Measurements from ENCODE around the gene PRKAR2B.

The PRKAR2B gene

GRCh38 chr7:107206136-107206535 lies 161.6 kb downstream of the PRKAR2B start:
- no peaks in the 10 kb centered on the region for H3K4me1 ChIP-seq (ENCODE audit: low read length)
- H3K27me3 ChIP-seq (ENCODE audit: low read depth, low read length): no peaks in the 10 kb centered on the region
- no peaks in the 10 kb centered on the region for H3K9me3 ChIP-seq (ENCODE audit: insufficient read depth, low read length)
- H3K27ac ChIP-seq (ENCODE audit: low read length): no peak overlapping the region
- no peak overlapping the region for H2AFZ ChIP-seq (ENCODE audit: low read depth, low read length)
- H3K4me2 ChIP-seq (ENCODE audit: low read length): no peak overlapping the region
- no peak overlapping the region for H3K4me3 ChIP-seq (ENCODE audit: low read length)
- H3K79me2 ChIP-seq (ENCODE audit: low read length): no peaks in the 10 kb centered on the region
- H3K36me3 ChIP-seq (replicated peaks; ENCODE audit: low read depth, low read length): peaks cover 35% of the 10 kb centered on the region
- no peaks in the 10 kb centered on the region for H4K20me1 ChIP-seq (ENCODE audit: insufficient read depth, low read length)
- no peak for TF ChIP-seq EZH2phosphoT487 (IDR thresholded peaks at IDR 0.05; ENCODE audit: low read depth)
- no peak for TF ChIP-seq CTCF (IDR thresholded peaks at IDR 0.05; ENCODE audit: low read depth, low read length)
- no peak overlapping the region for H3K9ac ChIP-seq (ENCODE audit: low read length)

GRCh38 chr7:107206706-107207105 lies 162.2 kb downstream of the PRKAR2B start:
- H3K36me3 ChIP-seq (replicated peaks; ENCODE audit: low read depth, low read length): peaks cover 30% of the 10 kb centered on the region
- no peaks in the 10 kb centered on the region for H4K20me1 ChIP-seq (ENCODE audit: insufficient read depth, low read length)
- H3K9me3 ChIP-seq (ENCODE audit: insufficient read depth, low read length): no peaks in the 10 kb centered on the region
- no peak overlapping the region for H3K4me2 ChIP-seq (ENCODE audit: low read length)
- no peaks in the 10 kb centered on the region for H3K79me2 ChIP-seq (ENCODE audit: low read length)
- no peaks in the 10 kb centered on the region for H3K27me3 ChIP-seq (ENCODE audit: low read depth, low read length)
- no peak overlapping the region for H3K4me3 ChIP-seq (ENCODE audit: low read length)
- TF ChIP-seq CTCF (IDR thresholded peaks at IDR 0.05; ENCODE audit: low read depth, low read length) (no peak), EZH2phosphoT487 (IDR thresholded peaks at IDR 0.05; ENCODE audit: low read depth) (no peak)
- H3K4me1 ChIP-seq (ENCODE audit: low read length): no peaks in the 10 kb centered on the region
- no peak overlapping the region for H2AFZ ChIP-seq (ENCODE audit: low read depth, low read length)
- no peak overlapping the region for H3K9ac ChIP-seq (ENCODE audit: low read length)
- no peak overlapping the region for H3K27ac ChIP-seq (ENCODE audit: low read length)

GRCh38 chr7:107207459-107207858 lies 163.0 kb downstream of the PRKAR2B start:
- Histone ChIP-seq H3K27ac (ENCODE audit: low read length) (no peak overlapping the region), H3K27me3 (ENCODE audit: low read depth, low read length) (no peaks in the 10 kb centered on the region), H3K4me1 (ENCODE audit: low read length) (no peaks in the 10 kb centered on the region), H3K4me2 (ENCODE audit: low read length) (no peak overlapping the region), H3K36me3 (replicated peaks; ENCODE audit: low read depth, low read length) (peaks cover 26% of the 10 kb centered on the region), H3K9ac (ENCODE audit: low read length) (no peak overlapping the region), H3K9me3 (ENCODE audit: insufficient read depth, low read length) (no peaks in the 10 kb centered on the region), H2AFZ (ENCODE audit: low read depth, low read length) (no peak overlapping the region), H3K79me2 (ENCODE audit: low read length) (no peaks in the 10 kb centered on the region), H3K4me3 (ENCODE audit: low read length) (no peak overlapping the region), H4K20me1 (ENCODE audit: insufficient read depth, low read length) (no peaks in the 10 kb centered on the region)
- TF ChIP-seq EZH2phosphoT487 (IDR thresholded peaks at IDR 0.05; ENCODE audit: low read depth) (no peak), CTCF (IDR thresholded peaks at IDR 0.05; ENCODE audit: low read depth, low read length) (no peak)

DNA sequence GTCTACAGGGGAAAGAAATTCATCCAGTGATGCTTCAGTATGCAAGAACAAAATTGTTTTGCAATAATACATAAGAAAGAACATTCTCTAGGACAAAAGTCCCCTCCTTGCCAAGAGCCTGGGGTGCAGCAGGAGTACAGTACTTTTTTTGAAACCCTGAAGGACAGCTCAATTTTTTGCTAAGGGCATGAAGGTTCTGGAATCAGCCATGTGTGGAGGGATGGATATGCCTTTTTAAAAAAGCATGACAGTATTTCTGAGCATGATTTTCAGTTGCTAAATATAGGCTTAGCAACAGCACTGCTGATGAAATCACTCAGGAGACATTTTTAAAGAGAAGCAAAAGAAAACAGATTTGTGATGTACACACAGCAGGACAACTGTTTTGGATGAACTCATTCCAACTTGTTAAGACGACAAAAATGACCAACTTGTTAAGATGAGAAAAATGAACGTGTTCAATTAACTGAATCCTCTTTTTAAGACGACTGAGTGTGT lies 163.6 kb downstream of the PRKAR2B start:
- TF ChIP-seq EZH2phosphoT487 (IDR thresholded peaks at IDR 0.05; ENCODE audit: low read depth): no peak
- TF ChIP-seq CTCF (IDR thresholded peaks at IDR 0.05; ENCODE audit: low read depth, low read length): no peak
- peaks cover 21% of the 10 kb centered on the region for H3K36me3 ChIP-seq (replicated peaks; ENCODE audit: low read depth, low read length)
- H2AFZ ChIP-seq (ENCODE audit: low read depth, low read length): no peak overlapping the region
- no peaks in the 10 kb centered on the region for H3K27me3 ChIP-seq (ENCODE audit: low read depth, low read length)
- H3K9me3 ChIP-seq (ENCODE audit: insufficient read depth, low read length): no peaks in the 10 kb centered on the region
- no peaks in the 10 kb centered on the region for H3K79me2 ChIP-seq (ENCODE audit: low read length)
- no peaks in the 10 kb centered on the region for H4K20me1 ChIP-seq (ENCODE audit: insufficient read depth, low read length)
- no peak overlapping the region for H3K4me2 ChIP-seq (ENCODE audit: low read length)
- H3K4me3 ChIP-seq (ENCODE audit: low read length): no peak overlapping the region
- no peak overlapping the region for H3K27ac ChIP-seq (ENCODE audit: low read length)
- no peak overlapping the region for H3K9ac ChIP-seq (ENCODE audit: low read length)
- H3K4me1 ChIP-seq (ENCODE audit: low read length): no peaks in the 10 kb centered on the region

Data from OCI-LY3 (cell line).